ENCODE results near the gene CCDC33. TPM values are rescaled to one million over a fixed set of nuclear protein-coding genes. Genes with fewer than 3 reads are reported as not detected.

CCDC33 gene
- total and polyA plus RNA-seq, 7 donors, result 0.01 to 0.03 TPM; not detected in 5

DNA sequence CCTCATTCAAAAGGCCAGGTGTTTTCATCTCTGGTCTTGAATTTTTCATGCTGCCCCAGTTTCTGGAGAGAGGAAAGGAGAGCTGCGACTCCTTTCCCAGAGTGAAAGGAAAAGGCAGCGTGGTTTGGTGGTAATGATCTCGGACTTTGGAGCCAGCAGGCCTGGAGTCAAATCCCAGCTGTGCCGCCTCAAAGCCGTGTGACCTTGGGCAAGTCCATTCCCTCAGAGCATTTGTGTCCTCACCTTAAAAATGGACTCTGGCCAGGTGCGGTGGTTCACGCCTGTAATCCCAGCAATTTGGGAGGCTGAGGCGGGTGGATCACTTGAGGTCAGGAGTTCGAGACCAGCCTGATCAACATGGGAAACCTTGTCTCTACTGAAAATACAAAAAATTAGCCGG is 4.7 kb upstream of the CCDC33 start:
- WGBS, 3 donors, result 85 to 95% (median 85%) methylated on average over 10 of the region's 10 CpGs

GRCh38 chr15:74233373-74233772 is 2.8 kb upstream of the CCDC33 start:
- no peak for ATAC-seq
- TF ChIP-seq CTCF (IDR thresholded peaks at IDR 0.05), result no peak
- Histone ChIP-seq H3K9me3 (no peaks in the 10 kb centered on the region), H3K4me3 (no peak overlapping the region), H3K4me1 (peaks cover 9% of the 10 kb centered on the region), H3K36me3 (ENCODE audit: insufficient read depth in 1 of 2, low read depth in 1 of 2) (no peaks in the 10 kb centered on the region), H3K27ac (no peak overlapping the region), H3K27me3 (ENCODE audit: insufficient read depth in 3 of 3, low read length in 2 of 3) (peaks cover 0 to 5% (median 0%) of the 10 kb centered on the region in 3 donors)
- WGBS, 3 donors, result 72 to 87% (median 79%) methylated on average over 6 of the region's 6 CpGs
- DNase-seq, result no peak
- intact Hi-C loops (cut with DNase I), result no loop called here

More for the DNA sequence above, 4.7 kb upstream of the CCDC33 start:
- intact Hi-C loops (cut with DNase I), result no loop called here
- Histone ChIP-seq H3K4me3 (no peak overlapping the region), H3K27ac (no peak overlapping the region), H3K27me3 (ENCODE audit: insufficient read depth in 3 of 3, low read length in 2 of 3) (peaks cover 0 to 10% (median 2%) of the 10 kb centered on the region in 3 donors), H3K4me1 (peaks cover 10% of the 10 kb centered on the region), H3K9me3 (no peaks in the 10 kb centered on the region), H3K36me3 (ENCODE audit: insufficient read depth in 1 of 2, low read depth in 1 of 2) (no peaks in the 10 kb centered on the region)
- DNase-seq (peak in 1 of 2 donors; percentile 1), ATAC-seq (no peak)
- no peak for TF ChIP-seq CTCF (IDR thresholded peaks at IDR 0.05)

- Histone ChIP-seq H3K4me3 (no peak overlapping the region), H3K27ac (no peak overlapping the region), H3K9me3 (no peaks in the 10 kb centered on the region), H3K27me3 (ENCODE audit: insufficient read depth in 3 of 3, low read length in 2 of 3) (no peaks in the 10 kb centered on the region), H3K36me3 (ENCODE audit: insufficient read depth in 1 of 2, low read depth in 1 of 2) (no peaks in the 10 kb centered on the region), H3K4me1 (peaks cover 2% of the 10 kb centered on the region)
- ATAC-seq (no peak), DNase-seq (peak in 1 of 2 donors; percentile 36)
- no peak for TF ChIP-seq CTCF (IDR thresholded peaks at IDR 0.05)
- intact Hi-C loops (cut with DNase I), result no loop called here
- 87 to 91% (median 88%) methylated on average over 3 of the region's 3 CpGs for WGBS, 3 donors
Observed at GRCh38 chr15:74233851-74234597, 2.1 kb upstream of the CCDC33 start.

- H3K4me3 ChIP-seq, result no peak overlapping the region
- no peaks in the 10 kb centered on the region for H3K27me3 ChIP-seq (ENCODE audit: insufficient read depth in 3 of 3, low read length in 2 of 3)
- intact Hi-C loops (cut with DNase I), result no loop called here
- WGBS, 3 donors, result 86 to 94% (median 89%) methylated on average over 9 of the region's 9 CpGs
- H3K4me1 ChIP-seq, result peaks cover 3% of the 10 kb centered on the region
- DNase-seq (no peak), ATAC-seq (no peak)
- TF ChIP-seq CTCF (IDR thresholded peaks at IDR 0.05), result no peak
- H3K36me3 ChIP-seq (ENCODE audit: insufficient read depth in 1 of 2, low read depth in 1 of 2), result no peaks in the 10 kb centered on the region
- H3K27ac ChIP-seq, result no peak overlapping the region
- no peaks in the 10 kb centered on the region for H3K9me3 ChIP-seq
Observed at GRCh38 chr15:74234598-74234875, 1.6 kb upstream of the CCDC33 start.
